ENCODE data around the gene BRAF. TPM values are rescaled to one million over a fixed set of nuclear protein-coding genes. Genes with fewer than 3 reads are reported as not detected.

Gene BRAF
- total and polyA plus RNA-seq, 2 of the 8 experiments (the other 6 are each of a cell fraction or from before 2014, with no cell fraction given), result 11.4 to 32.6 TPM

DNA sequence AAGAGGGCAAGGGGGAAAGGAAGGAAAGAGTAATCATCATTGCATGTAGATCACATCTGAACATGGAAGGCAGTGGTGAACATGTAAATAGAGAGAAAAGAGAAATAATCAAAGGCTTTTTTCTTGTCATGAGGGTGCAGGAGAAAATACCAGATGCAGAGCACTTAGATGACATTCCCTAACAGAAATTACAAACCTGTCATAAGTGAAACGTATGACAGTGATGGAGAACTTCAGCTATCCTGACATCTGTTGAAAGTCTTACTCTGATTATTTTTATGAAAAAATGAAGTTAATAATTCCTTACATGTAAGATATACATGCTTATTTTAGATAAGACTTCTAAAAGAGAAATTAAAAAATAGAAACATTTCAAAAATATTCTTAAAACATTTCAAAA is 54.7 kb downstream of the BRAF start (continued):
- TF ChIP-seq TAF1 (IDR thresholded peaks at IDR 0.05; ENCODE audit: low read depth, low read length), result no peak
- TF ChIP-seq RBBP5 (IDR thresholded peaks at IDR 0.05; ENCODE audit: borderline replicate concordance, low read depth, low read length), result no peak
- no peak for TF ChIP-seq TCF12 (IDR thresholded peaks at IDR 0.05; ENCODE audit: low read depth, low read length)
